Skeletal muscle cell (primary cell): ENCODE data around the gene CCDC126.
"Not testable (repeated sequence)": the region's sequence is repeated elsewhere in the genome, so short reads cannot be mapped to it uniquely, and the experiment has no call there.

Experiments
- DNase-seq: peaks from one replicate; pipeline ENCODE4 v3.0.0-alpha.2; 2010; ENCODE audit warnings: low read depth
- H3K4me3 ChIP-seq: 2 replicates; pipeline ENCODE4 v1.5.1; 2011; ENCODE audit warnings: low read depth, mild to moderate bottlenecking, control low read depth, low read length, moderate library complexity

The CCDC126 gene

GRCh38 chr7:23619141-23619540 is 22.0 kb downstream of the CCDC126 start:
- no peak overlapping the region for H3K4me3 ChIP-seq
- DNase-seq = no peak

GRCh38 chr7:23622506-23622925 is 25.3 kb downstream of the CCDC126 start:
- peak; percentile 72 for DNase-seq

GRCh38 chr7:23628370-23628769 is 31.2 kb downstream of the CCDC126 start:
- no peak overlapping the region for H3K4me3 ChIP-seq
- DNase-seq = no peak

More at GRCh38 chr7:23622506-23622925, 25.3 kb downstream of the CCDC126 start:
- no peak overlapping the region for H3K4me3 ChIP-seq

- no peak for DNase-seq
- no peak overlapping the region for H3K4me3 ChIP-seq
Observed at GRCh38 chr7:23633417-23633816, 36.2 kb downstream of the CCDC126 start.

- DNase-seq = no peak
- H3K4me3 ChIP-seq = no peak overlapping the region
Observed at GRCh38 chr7:23645822-23646221, 48.6 kb downstream of the CCDC126 start.

- no peak overlapping the region for H3K4me3 ChIP-seq
- DNase-seq = no peak
Observed at GRCh38 chr7:23653942-23654341, 56.8 kb downstream of the CCDC126 start.

- H3K4me3 ChIP-seq = no peak overlapping the region
- DNase-seq = no peak
Observed at GRCh38 chr7:23654508-23654907, 57.3 kb downstream of the CCDC126 start.

- H3K4me3 ChIP-seq = no peak overlapping the region
- no peak for DNase-seq
Observed at GRCh38 chr7:23655433-23655832, 58.3 kb downstream of the CCDC126 start.

GRCh38 chr7:23658831-23659427 is 61.7 kb downstream of the CCDC126 start:
- no peak overlapping the region for H3K4me3 ChIP-seq
- DNase-seq = no peak

GRCh38 chr7:23661385-23661784 is 64.2 kb downstream of the CCDC126 start:
- H3K4me3 ChIP-seq = no peak overlapping the region
- no peak for DNase-seq

GRCh38 chr7:23662124-23662983 is 65.2 kb downstream of the CCDC126 start:
- no peak for DNase-seq
- H3K4me3 ChIP-seq = no peak overlapping the region

GRCh38 chr7:23662984-23663313 is 65.8 kb downstream of the CCDC126 start:
- no peak for DNase-seq
- H3K4me3 ChIP-seq = no peak overlapping the region

- H3K4me3 ChIP-seq = no peak overlapping the region
- no peak for DNase-seq
Observed at GRCh38 chr7:23664122-23664521, 66.9 kb downstream of the CCDC126 start.

- no peak overlapping the region for H3K4me3 ChIP-seq
- no peak for DNase-seq
Observed at GRCh38 chr7:23672033-23672432, 74.9 kb downstream of the CCDC126 start.

GRCh38 chr7:23679898-23680413 is 82.8 kb downstream of the CCDC126 start, which contains the start of gene FAM221A:
Gene FAM221A, plus strand, starts transcription at chr7:23680199. Its CDS starts 20 bp downstream, at chr7:23680219.
- peak within 1 kb of the TSS; percentile 62 for H3K4me3 ChIP-seq
- no peak for DNase-seq

GRCh38 chr7:23680414-23681405 is 83.5 kb downstream of the CCDC126 start:
- peak overlapping the region; percentile 62 for H3K4me3 ChIP-seq
- DNase-seq = no peak

GRCh38 chr7:23684041-23684440 is 86.9 kb downstream of the CCDC126 start:
- H3K4me3 ChIP-seq, DNase-seq: not testable (repeated sequence)

GRCh38 chr7:23685731-23686130 is 88.5 kb downstream of the CCDC126 start:
- no peak for DNase-seq
- H3K4me3 ChIP-seq = no peak overlapping the region

- DNase-seq = no peak
- no peak overlapping the region for H3K4me3 ChIP-seq
Observed at GRCh38 chr7:23687011-23687410, 89.8 kb downstream of the CCDC126 start.

GRCh38 chr7:23689165-23689564 is 92.0 kb downstream of the CCDC126 start:
- no peak overlapping the region for H3K4me3 ChIP-seq
- no peak for DNase-seq
